HCT116 (cell line): ENCODE results near the gene DHRS7B. TPM values are rescaled to one million over a fixed set of nuclear protein-coding genes. Genes with fewer than 3 reads are reported as not detected.

Experiments used
- ATAC-seq: fragments of 200-7000 bp; cut with Tn5 transposase; 2 replicates; pipeline ENCODE4 v1.9.1; 2020; ENCODE audit warnings: mild to moderate bottlenecking, moderate library complexity
- BruUV-seq: library from RNA; stranded (reverse); fragments of 400-500 nt; replicated peaks from 2 replicates; lab custom pipeline; 2021; lab: Mats Ljungman, UMichigan
- CTCF ChIA-PET: fragments of 300-600 bp; sonication (Branson Sonifier 250); formaldehyde crosslinking; loops from one replicate; lab custom pipeline; 2021; ENCODE audit warnings: antibody characterized with exemption; lab: Charles Lee
- POLR2A ChIA-PET: fragments of 300-600, 350-600 bp; sonication (Branson Sonifier 250); formaldehyde crosslinking; loops from one replicate; lab custom pipeline; 2021; ENCODE audit warnings: antibody characterized with exemption; lab: Charles Lee
- RAD21 ChIA-PET, 2 experiments: fragments of 300-600 bp; sonication (Branson Sonifier 250); formaldehyde crosslinking; loops; one replicate each; lab custom pipeline; 2023; ENCODE audit warnings: low total read pairs in 2 of 2; ENCODE audit not compliant: uncharacterized antibody in 2 of 2, unreplicated experiment in 2 of 2, low non-redundant PET in 1 of 2; lab: Charles Lee
- DNase-seq: peaks from one replicate; pipeline ENCODE4 v3.0.0-alpha.2; 2010; ENCODE audit warnings: low read depth, low spot score
- H2AFZ ChIP-seq: fragments of 200-600 bp; shearing (Covaris generic), sonication (generic); 2 replicates; pipeline ENCODE4 v1.6.1; 2017; ENCODE audit warnings: low read depth, mixed run types, mixed read lengths, antibody characterized with exemption, low read length; ENCODE audit not compliant: poor library complexity, severe bottlenecking
- H3K27ac ChIP-seq: 2 replicates; pipeline ENCODE4 v1.5.1; 2012; ENCODE audit warnings: low read depth, low read length
- H3K27me3 ChIP-seq: fragments of 200-600 bp; sonication (generic); 2 replicates; pipeline ENCODE4 v1.6.1; 2016; ENCODE audit warnings: mixed run types, low read length, mixed read lengths; ENCODE audit not compliant: insufficient read depth
- H3K36me3 ChIP-seq, 2 experiments: fragments of 200-500 bp in 1 of 2; fragments of 200-600 bp in 1 of 2; sonication (Bioruptor generic) in 1 of 2; sonication (generic) in 1 of 2; 2 replicates each; pipeline versions ENCODE4 v1.5.1 to v1.6.1; 2014 to 2016; ENCODE audit warnings: low read length in 2 of 2, inconsistent platforms in 1 of 2, mixed read lengths in 1 of 2, mixed run types in 1 of 2; ENCODE audit not compliant: insufficient read depth in 2 of 2, control insufficient read depth in 1 of 2
- H3K4me1 ChIP-seq, 2 experiments: fragments of 200-600 bp in 1 of 2; sonication (generic) in 1 of 2; 2 replicates each; pipeline versions ENCODE4 v1.5.1 to v1.6.1; 2012 to 2017; ENCODE audit warnings: low read length in 2 of 2, inconsistent platforms in 1 of 2, mild to moderate bottlenecking in 1 of 2, mixed read lengths in 1 of 2, mixed run types in 1 of 2, moderate library complexity in 1 of 2; ENCODE audit not compliant: insufficient read depth in 2 of 2, control insufficient read depth in 1 of 2
- H3K4me2 ChIP-seq: fragments of 200-600 bp; sonication (generic); 2 replicates; pipeline ENCODE4 v1.6.1; 2017; ENCODE audit warnings: mixed run types, low read length, mixed read lengths
- H3K4me3 ChIP-seq, 2 experiments: fragments of 200-600 bp in 1 of 2; sonication (generic) in 1 of 2; replicated peaks in 1 of 2; 2 replicates each; pipeline ENCODE4 v1.5.1; 2011 to 2016; ENCODE audit warnings: low read length in 2 of 2, control low read depth in 1 of 2, low read depth in 1 of 2, mild to moderate bottlenecking in 1 of 2, mixed read lengths in 1 of 2, mixed run types in 1 of 2
- H3K79me2 ChIP-seq: fragments of 200-600 bp; sonication (generic); 2 replicates; pipeline ENCODE4 v1.6.1; 2017; ENCODE audit warnings: mild to moderate bottlenecking, mixed run types, low read length, moderate library complexity, mixed read lengths; ENCODE audit not compliant: insufficient read depth
- H3K9ac ChIP-seq: fragments of 200-600 bp; sonication (generic); 2 replicates; pipeline ENCODE4 v1.6.1; 2016; ENCODE audit warnings: low read length, mixed read lengths
- H3K9me2 ChIP-seq: fragments of 200-600 bp; sonication (generic), shearing (Covaris generic); 2 replicates; pipeline ENCODE4 v1.6.1; 2017; ENCODE audit warnings: mixed run types, mild to moderate bottlenecking, moderate library complexity; ENCODE audit not compliant: insufficient read depth
- H3K9me3 ChIP-seq, 2 experiments: fragments of 200-500 bp in 1 of 2; fragments of 200-600 bp in 1 of 2; sonication (Bioruptor generic) in 1 of 2; sonication (generic) in 1 of 2; 2 replicates each; pipeline ENCODE4 v1.6.1; 2014 to 2017; ENCODE audit warnings: low read length in 2 of 2, mixed read lengths in 2 of 2, inconsistent platforms in 1 of 2, low read depth in 1 of 2, mild to moderate bottlenecking in 1 of 2, mixed run types in 1 of 2, moderate library complexity in 1 of 2; ENCODE audit not compliant: control insufficient read depth in 1 of 2, insufficient read depth in 1 of 2
- H4K20me1 ChIP-seq: fragments of 200-600 bp; sonication (generic), shearing (Covaris generic); 2 replicates; pipeline ENCODE4 v1.6.1; 2017; ENCODE audit warnings: mixed run types, mild to moderate bottlenecking, moderate library complexity; ENCODE audit not compliant: insufficient read depth
- ATF3 ChIP-seq: IDR thresholded peaks from 2 replicates; pipeline ENCODE4 v1.6.1; 2012
- CBX3 ChIP-seq: IDR thresholded peaks from 2 replicates; pipeline ENCODE4 v1.6.1; 2012; ENCODE audit warnings: low read depth
- EGR1 ChIP-seq: IDR thresholded peaks from 2 replicates; pipeline ENCODE4 v1.6.1; 2012; ENCODE audit warnings: low read depth
- ELF1 ChIP-seq: IDR thresholded peaks from 2 replicates; pipeline ENCODE4 v1.6.1; 2012; ENCODE audit warnings: low read depth, borderline replicate concordance
- EZH2 ChIP-seq: fragments of 200-600 bp; sonication (generic); IDR thresholded peaks from 2 replicates; pipeline ENCODE4 v1.6.1; 2017; ENCODE audit warnings: antibody characterized with exemption, mixed run types
- FOSL1 ChIP-seq: IDR thresholded peaks from 2 replicates; pipeline ENCODE4 v1.6.1; 2012; ENCODE audit warnings: low read depth
- MAX ChIP-seq: IDR thresholded peaks from 2 replicates; pipeline ENCODE4 v1.6.1; 2012
- POLR2AphosphoS5 ChIP-seq: IDR thresholded peaks from 2 replicates; pipeline ENCODE4 v1.6.1; 2011; ENCODE audit warnings: mild to moderate bottlenecking, low read depth, low read length, moderate library complexity
- RAD21 ChIP-seq: IDR thresholded peaks from 2 replicates; pipeline ENCODE4 v1.6.1; 2012; ENCODE audit warnings: low read depth, mild to moderate bottlenecking
- SP1 ChIP-seq: IDR thresholded peaks from 2 replicates; pipeline ENCODE4 v1.6.1; 2012; ENCODE audit warnings: low read depth
- SRF ChIP-seq: IDR thresholded peaks from 2 replicates; pipeline ENCODE4 v1.6.1; 2012; ENCODE audit warnings: low read depth
- TCF7L2 ChIP-seq: IDR thresholded peaks from 2 replicates; pipeline ENCODE4 v1.7.0; 2011; ENCODE audit warnings: borderline replicate concordance, inconsistent platforms; ENCODE audit not compliant: insufficient read depth, insufficient read length; ENCODE audit errors: extremely low read depth
- YY1 ChIP-seq: IDR thresholded peaks from 2 replicates; pipeline ENCODE4 v1.6.1; 2011; ENCODE audit warnings: low read length, low read depth, moderate library complexity, mild to moderate bottlenecking; ENCODE audit not compliant: insufficient replicate concordance; ENCODE audit errors: extremely low read depth
- ZBTB33 ChIP-seq: IDR thresholded peaks from 2 replicates; pipeline ENCODE4 v1.6.1; 2011; ENCODE audit warnings: mild to moderate bottlenecking, low read length, moderate library complexity; ENCODE audit not compliant: insufficient replicate concordance; ENCODE audit errors: extremely low read depth
- ZNF274 ChIP-seq: fragments of 200-500 bp; sonication (Bioruptor generic); IDR thresholded peaks from 2 replicates; pipeline ENCODE4 v1.6.1; 2014; ENCODE audit warnings: mild to moderate bottlenecking, low read depth, low read length, inconsistent platforms
- intact Hi-C: fragments of 100-400 bp; cut with micrococcal nuclease; formaldehyde crosslinking; loops from 2 replicates; pipeline ENCODE4 v1.10.0; 2022
- total RNA-seq: library from RNA; stranded (reverse); gene quantifications from one replicate; pipeline ENCODE4 v1.2.1, GENCODE V29; 2021; ENCODE audit not compliant: unreplicated experiment

The DHRS7B gene
- total RNA-seq, 1 experiment from 2014 or later: 19.6 TPM

GRCh38 chr17:21089145-21089544 is 37.6 kb upstream of the DHRS7B start:
- Histone ChIP-seq H3K4me1 (peaks cover 0 to 5% of the 10 kb centered on the region in 2 experiments; a peak in 1 of 4 replicates), H3K9ac (no peak overlapping the region), H3K27ac (no peak overlapping the region), H3K9me2 (no peaks in the 10 kb centered on the region), H3K36me3 (no peaks in the 10 kb centered on the region), H3K79me2 (no peaks in the 10 kb centered on the region), H2AFZ (no peak overlapping the region), H3K4me3 (no peak overlapping the region), H4K20me1 (no peaks in the 10 kb centered on the region), H3K27me3 (no peaks in the 10 kb centered on the region), H3K4me2 (no peak overlapping the region; the same call in 1 of the 2 replicates), H3K9me3 (no peaks in the 10 kb centered on the region)
- ChIA-PET POLR2A (no interaction called here), CTCF (no interaction called here), RAD21 (no interaction called here)
- TF ChIP-seq TCF7L2 (no peak), ELF1 (no peak), MAX (no peak), RAD21 (no peak), CBX3 (no peak), ATF3 (no peak), FOSL1 (no peak), POLR2AphosphoS5 (no peak), SP1 (no peak), ZBTB33 (no peak), YY1 (no peak), SRF (no peak), ZNF274 (no peak), EZH2 (no peak), EGR1 (no peak)
- intact Hi-C loops: no loop called here
- no TSS peak for BruUV-seq
- ATAC-seq (no peak), DNase-seq (no peak)
